ENCODE results near the gene COL23A1. TPM values are rescaled to one million over a fixed set of nuclear protein-coding genes. Genes with fewer than 3 reads are reported as not detected.

COL23A1 gene
- total and polyA plus RNA-seq, 2 of the 13 experiments (the other 11 are each of a cell fraction or from before 2014, with no cell fraction given), result not detected

DNA sequence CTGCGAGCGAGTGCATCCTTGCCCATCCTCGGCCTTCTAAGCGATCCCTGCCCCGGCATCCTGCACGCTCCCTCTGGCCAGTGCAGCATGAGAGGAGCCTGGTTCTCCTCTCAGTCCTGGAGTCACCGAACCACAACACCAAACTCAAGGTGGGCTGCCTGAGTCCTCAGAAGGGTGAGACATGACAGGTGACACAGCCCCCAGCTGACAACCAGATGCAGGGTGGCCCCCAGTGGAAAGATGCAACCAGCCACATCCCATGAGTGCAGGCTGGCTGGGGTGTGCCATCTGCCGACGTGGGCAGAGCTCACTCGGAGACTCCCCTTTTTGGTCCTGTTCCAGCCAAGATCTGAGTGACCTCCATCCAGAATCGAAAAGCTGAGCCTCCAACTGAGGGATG lies 58.4 kb downstream of the COL23A1 start:
- no peak for DNase-seq (ENCODE audit: low spot score)
- Histone ChIP-seq H3K9me3 (ENCODE audit: low read length) (no peaks in the 10 kb centered on the region), H4K20me1 (ENCODE audit: insufficient read depth, low read length) (0 out of 2 replicates have a peak, but pooled peaks cover 4% of the 10 kb centered on the region), H3K36me3 (replicated peaks in 1 of 2; ENCODE audit: control insufficient read depth in 1 of 2, insufficient read depth in 2 of 2, low read length in 2 of 2) (no peaks in the 10 kb centered on the region), H3K4me2 (ENCODE audit: low read depth, low read length) (no peak overlapping the region), H3K9ac (ENCODE audit: insufficient read depth, low read depth, low read length) (no peak overlapping the region), H3K27ac (ENCODE audit: extremely low read length, insufficient read depth, low read length) (no peak overlapping the region), H2AFZ (ENCODE audit: low read length) (no peak overlapping the region), H3K79me2 (ENCODE audit: insufficient read depth, low read length) (no peaks in the 10 kb centered on the region), H3K27me3 (ENCODE audit: control insufficient read depth in 1 of 2, insufficient read depth in 2 of 2, low read length in 2 of 2) (peaks cover 5 to 20% of the 10 kb centered on the region in 2 experiments; a peak in 4 of 5 replicates), H3K4me3 (replicated peaks in 1 of 3; ENCODE audit: insufficient read depth in 1 of 3, low read depth in 2 of 3, low read length in 3 of 3) (no peak overlapping the region), H3K4me1 (ENCODE audit: insufficient read depth, low read length) (no peaks in the 10 kb centered on the region)
- TF ChIP-seq RELA (CRISPR knock-in tag; IDR thresholded peaks at IDR 0.05) (no peak), REL (CRISPR knock-in tag; conservative IDR thresholded peaks at IDR 0.05) (no peak), GATAD2A (CRISPR knock-in tag; IDR thresholded peaks at IDR 0.05) (no peak), ZNF354B (CRISPR knock-in tag; IDR thresholded peaks at IDR 0.05) (no peak), ZNF687 (CRISPR knock-in tag; IDR thresholded peaks at IDR 0.05) (no peak), ZNF567 (CRISPR knock-in tag; IDR thresholded peaks at IDR 0.05; ENCODE audit: borderline replicate concordance) (no peak), BRD4 (CRISPR knock-in tag; IDR thresholded peaks at IDR 0.05) (no peak), ZNF329 (CRISPR knock-in tag; IDR thresholded peaks at IDR 0.05; ENCODE audit: low read depth) (no peak), KLF6 (CRISPR knock-in tag; IDR thresholded peaks at IDR 0.05) (no peak), DNMT3B (CRISPR knock-in tag; conservative IDR thresholded peaks at IDR 0.05) (no peak), ZNF512 (CRISPR knock-in tag; IDR thresholded peaks at IDR 0.05) (no peak), GPN1 (CRISPR knock-in tag; IDR thresholded peaks at IDR 0.05; ENCODE audit: borderline replicate concordance) (no peak), ZNF510 (CRISPR knock-in tag; IDR thresholded peaks at IDR 0.05; ENCODE audit: low read depth) (no peak), HMGA1 (CRISPR knock-in tag; conservative IDR thresholded peaks at IDR 0.05) (no peak), SALL2 (CRISPR knock-in tag; IDR thresholded peaks at IDR 0.05) (no peak), BORCS8-MEF2B (CRISPR knock-in tag; IDR thresholded peaks at IDR 0.05) (no peak), NPAS2 (CRISPR knock-in tag; IDR thresholded peaks at IDR 0.05; ENCODE audit: borderline replicate concordance) (no peak), ZNF260 (CRISPR knock-in tag; IDR thresholded peaks at IDR 0.05; ENCODE audit: borderline replicate concordance, low read depth) (no peak), SNAPC5 (CRISPR knock-in tag; IDR thresholded peaks at IDR 0.05; ENCODE audit: borderline replicate concordance) (no peak)
- TF ChIP-seq, protein P1, sequence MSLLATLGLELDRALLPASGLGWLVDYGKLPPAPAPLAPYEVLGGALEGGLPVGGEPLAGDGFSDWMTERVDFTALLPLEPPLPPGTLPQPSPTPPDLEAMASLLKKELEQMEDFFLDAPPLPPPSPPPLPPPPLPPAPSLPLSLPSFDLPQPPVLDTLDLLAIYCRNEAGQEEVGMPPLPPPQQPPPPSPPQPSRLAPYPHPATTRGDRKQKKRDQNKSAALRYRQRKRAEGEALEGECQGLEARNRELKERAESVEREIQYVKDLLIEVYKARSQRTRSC (CRISPR knock-in tag; IDR thresholded peaks at IDR 0.05; ENCODE audit: low read depth), result no peak
- no peak for ATAC-seq
- no TSS peak for BruUV-seq (replicated peaks)
- CTCF ChIA-PET (ENCODE audit: low intra/inter-chr PET ratio, low total read pairs), result no interaction called here
- intact Hi-C loops (cut with micrococcal nuclease; ENCODE audit: unreplicated experiment) (no loop called here), in situ Hi-C loops (cut with HindIII; ENCODE audit: extremely low pct_ligation_motif_present, low pct_unique_long_range_greater_than_20kb) (no loop called here)
- 83% methylated on average over 2 of the region's 11 CpGs for WGBS (ENCODE audit: low lambda C conversion rate)
- no peak for FAIRE-seq
- POLR2A ChIA-PET, result no interaction called here
